ENCODE results near the gene CRB1.

DNA sequence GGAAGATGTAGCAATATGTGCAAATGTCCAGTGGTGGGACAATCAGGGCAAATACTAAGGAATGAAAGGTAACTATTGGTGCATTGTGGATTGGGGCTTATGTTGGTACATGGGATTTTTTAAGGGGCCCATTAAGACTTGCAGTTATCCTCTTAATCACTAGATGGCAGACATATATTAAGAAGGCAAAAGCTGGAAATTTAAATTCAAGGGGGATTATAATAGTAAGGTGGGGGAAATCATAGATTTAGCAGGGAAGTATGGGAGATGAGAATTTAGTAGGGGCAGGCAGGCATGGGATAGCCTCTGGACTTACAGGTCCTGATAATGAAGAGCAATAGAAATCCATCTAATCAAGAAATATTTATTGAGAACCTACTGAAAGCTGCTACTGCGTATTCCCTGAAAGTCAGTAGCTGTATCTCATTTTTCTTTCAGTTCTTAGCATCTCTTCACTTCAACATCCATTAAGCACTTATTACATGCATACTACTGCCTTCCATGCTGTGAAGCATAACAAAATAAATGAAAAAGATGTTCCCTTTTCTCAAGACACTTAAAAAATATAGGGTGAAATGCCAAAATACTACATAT is 251.8 kb downstream of the CRB1 start:
- TF ChIP-seq, protein P1, sequence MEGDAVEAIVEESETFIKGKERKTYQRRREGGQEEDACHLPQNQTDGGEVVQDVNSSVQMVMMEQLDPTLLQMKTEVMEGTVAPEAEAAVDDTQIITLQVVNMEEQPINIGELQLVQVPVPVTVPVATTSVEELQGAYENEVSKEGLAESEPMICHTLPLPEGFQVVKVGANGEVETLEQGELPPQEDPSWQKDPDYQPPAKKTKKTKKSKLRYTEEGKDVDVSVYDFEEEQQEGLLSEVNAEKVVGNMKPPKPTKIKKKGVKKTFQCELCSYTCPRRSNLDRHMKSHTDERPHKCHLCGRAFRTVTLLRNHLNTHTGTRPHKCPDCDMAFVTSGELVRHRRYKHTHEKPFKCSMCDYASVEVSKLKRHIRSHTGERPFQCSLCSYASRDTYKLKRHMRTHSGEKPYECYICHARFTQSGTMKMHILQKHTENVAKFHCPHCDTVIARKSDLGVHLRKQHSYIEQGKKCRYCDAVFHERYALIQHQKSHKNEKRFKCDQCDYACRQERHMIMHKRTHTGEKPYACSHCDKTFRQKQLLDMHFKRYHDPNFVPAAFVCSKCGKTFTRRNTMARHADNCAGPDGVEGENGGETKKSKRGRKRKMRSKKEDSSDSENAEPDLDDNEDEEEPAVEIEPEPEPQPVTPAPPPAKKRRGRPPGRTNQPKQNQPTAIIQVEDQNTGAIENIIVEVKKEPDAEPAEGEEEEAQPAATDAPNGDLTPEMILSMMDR (IDR thresholded peaks at IDR 0.05; ENCODE audit: borderline replicate concordance, extremely low read depth, low read length, poor library complexity, severe bottlenecking) = peak; percentile 71
- TF ChIP-seq EZH2 (IDR thresholded peaks at IDR 0.05; ENCODE audit: borderline replicate concordance, low read depth, low read length, severe bottlenecking) = no peak
